Measurements from ENCODE around the gene PEF1. TPM values are rescaled to one million over a fixed set of nuclear protein-coding genes. Genes with fewer than 3 reads are reported as not detected.
A peak's percentile ranks its signal among the peaks of the same experiment; 100 is the strongest.

PEF1 gene
- total RNA-seq, 4 donors from 2014 or later, result 61.5 to 101 (median 92.9) TPM

DNA sequence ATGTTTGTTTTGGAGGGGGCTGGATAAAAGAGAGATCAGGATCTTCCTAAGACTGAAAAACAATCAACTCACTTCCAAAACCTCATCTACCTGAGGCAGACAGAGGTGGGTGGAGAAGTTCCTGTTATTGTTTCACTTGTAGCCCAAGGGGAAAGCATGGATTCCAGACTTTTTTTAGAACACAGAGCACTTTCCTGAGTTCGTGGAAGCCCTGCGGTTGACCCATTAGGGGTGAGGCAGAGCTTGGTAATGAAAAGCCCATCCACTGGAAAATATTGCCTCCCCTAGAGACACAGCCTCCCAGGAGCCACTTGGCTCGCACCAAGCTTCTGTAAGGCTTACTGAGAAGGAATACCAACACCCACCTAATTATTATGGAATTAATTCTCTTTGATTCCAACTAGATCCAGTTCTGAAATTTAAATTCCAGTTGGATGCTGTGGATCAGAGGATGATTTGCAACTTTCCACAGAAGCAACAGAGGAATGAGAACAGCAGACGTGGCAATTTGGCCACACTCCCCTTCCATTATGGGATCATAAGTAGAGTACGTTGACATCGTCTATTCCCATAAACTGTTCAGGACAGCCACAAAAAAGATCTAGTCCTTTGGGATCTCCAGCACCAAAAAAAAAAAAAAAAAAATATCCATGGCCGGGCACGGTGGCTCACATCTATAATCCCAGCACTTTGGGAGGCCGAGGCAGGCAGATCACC lies 4.1 kb upstream of the PEF1 start:
- no peak for DNase-seq (ENCODE audit: extremely low spot score)
- Histone ChIP-seq H3K27ac (replicated peaks in 1 of 4) (peak overlapping the region in 2 of 4 donors; percentile 2 to 28), H3K36me3 (peaks cover 0 to 20% (median 7%) of the 10 kb centered on the region in 4 donors)

DNA sequence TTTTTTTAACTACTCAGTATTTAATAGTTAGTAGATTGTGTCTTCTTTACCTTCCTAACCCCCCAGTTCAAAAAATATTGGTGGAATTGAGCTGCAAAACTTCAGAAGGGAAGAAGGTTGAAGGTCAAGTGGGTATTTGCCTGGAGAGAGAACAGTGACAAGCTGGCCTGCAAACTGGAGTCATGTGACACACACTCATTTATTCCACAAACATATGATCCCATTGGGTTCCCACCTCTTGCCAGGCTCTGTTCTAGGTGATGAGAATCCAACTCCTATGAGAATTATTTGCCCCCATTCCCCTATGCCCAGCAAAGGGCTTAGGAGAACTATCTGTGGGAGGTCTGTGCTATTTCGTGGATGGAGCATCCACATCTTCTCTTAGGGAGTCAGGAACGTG lies 3.5 kb upstream of the PEF1 start:
- 66% methylated on average over 2 of the region's 2 CpGs for WGBS
- no peak for TF ChIP-seq EP300 (IDR thresholded peaks at IDR 0.05)
- no peak for TF ChIP-seq POLR2AphosphoS5 (IDR thresholded peaks at IDR 0.05)
- TF ChIP-seq, protein P1, sequence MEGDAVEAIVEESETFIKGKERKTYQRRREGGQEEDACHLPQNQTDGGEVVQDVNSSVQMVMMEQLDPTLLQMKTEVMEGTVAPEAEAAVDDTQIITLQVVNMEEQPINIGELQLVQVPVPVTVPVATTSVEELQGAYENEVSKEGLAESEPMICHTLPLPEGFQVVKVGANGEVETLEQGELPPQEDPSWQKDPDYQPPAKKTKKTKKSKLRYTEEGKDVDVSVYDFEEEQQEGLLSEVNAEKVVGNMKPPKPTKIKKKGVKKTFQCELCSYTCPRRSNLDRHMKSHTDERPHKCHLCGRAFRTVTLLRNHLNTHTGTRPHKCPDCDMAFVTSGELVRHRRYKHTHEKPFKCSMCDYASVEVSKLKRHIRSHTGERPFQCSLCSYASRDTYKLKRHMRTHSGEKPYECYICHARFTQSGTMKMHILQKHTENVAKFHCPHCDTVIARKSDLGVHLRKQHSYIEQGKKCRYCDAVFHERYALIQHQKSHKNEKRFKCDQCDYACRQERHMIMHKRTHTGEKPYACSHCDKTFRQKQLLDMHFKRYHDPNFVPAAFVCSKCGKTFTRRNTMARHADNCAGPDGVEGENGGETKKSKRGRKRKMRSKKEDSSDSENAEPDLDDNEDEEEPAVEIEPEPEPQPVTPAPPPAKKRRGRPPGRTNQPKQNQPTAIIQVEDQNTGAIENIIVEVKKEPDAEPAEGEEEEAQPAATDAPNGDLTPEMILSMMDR (IDR thresholded peaks at IDR 0.05), result no peak
- TF ChIP-seq POLR2A (IDR thresholded peaks at IDR 0.05; ENCODE audit: low read depth), result no peak
- intact Hi-C loops (cut with DNase I), result no loop called here
- no peaks in the 10 kb centered on the region for H3K27me3 ChIP-seq
- peaks cover 31 to 44% (median 37%) of the 10 kb centered on the region in 4 donors for H3K4me1 ChIP-seq
- H3K9me3 ChIP-seq, result no peaks in the 10 kb centered on the region
- no peak overlapping the region for H3K4me3 ChIP-seq
- H3K27ac ChIP-seq (replicated peaks in 1 of 4), result peak overlapping the region in 2 of 4 donors; percentile 2 to 28
- no peak for DNase-seq (ENCODE audit: extremely low spot score)
- peaks cover 0 to 14% (median 4%) of the 10 kb centered on the region in 4 donors for H3K36me3 ChIP-seq

More for the DNA sequence above, 4.1 kb upstream of the PEF1 start:
- Histone ChIP-seq H3K4me3 (no peak overlapping the region), H3K9me3 (no peaks in the 10 kb centered on the region), H3K27me3 (no peaks in the 10 kb centered on the region), H3K4me1 (peaks cover 25 to 38% (median 31%) of the 10 kb centered on the region in 4 donors)
- WGBS, result 67% methylated on average over 9 of the region's 9 CpGs
- intact Hi-C loops (cut with DNase I), result no loop called here
- TF ChIP-seq POLR2AphosphoS5 (IDR thresholded peaks at IDR 0.05) (peak in 1 of 2 donors; percentile 11), EP300 (IDR thresholded peaks at IDR 0.05) (no peak)
- TF ChIP-seq, protein P1 (IDR thresholded peaks at IDR 0.05), result no peak

DNA sequence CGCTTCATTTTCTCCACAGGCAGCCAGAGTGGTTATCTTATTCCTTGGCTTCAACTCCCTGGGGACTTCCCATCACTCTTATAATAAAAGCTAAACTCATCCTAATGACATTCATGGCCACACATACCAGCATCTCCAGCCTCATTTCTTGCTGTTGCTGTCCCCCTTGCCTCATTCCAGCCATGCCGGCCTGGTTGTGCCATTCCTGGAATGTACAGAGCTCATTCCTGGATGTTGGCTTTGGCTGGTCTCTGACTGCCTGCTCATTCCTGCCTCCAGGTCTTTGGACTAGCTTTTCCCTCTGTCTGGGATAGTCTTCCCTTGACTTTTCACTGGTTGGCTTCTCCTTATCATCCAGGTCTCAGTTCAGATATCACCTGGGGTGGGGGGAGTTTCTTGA lies 2.4 kb upstream of the PEF1 start:
- no peaks in the 10 kb centered on the region for H3K27me3 ChIP-seq
- peaks cover 41 to 54% (median 48%) of the 10 kb centered on the region in 4 donors for H3K4me1 ChIP-seq

DNA sequence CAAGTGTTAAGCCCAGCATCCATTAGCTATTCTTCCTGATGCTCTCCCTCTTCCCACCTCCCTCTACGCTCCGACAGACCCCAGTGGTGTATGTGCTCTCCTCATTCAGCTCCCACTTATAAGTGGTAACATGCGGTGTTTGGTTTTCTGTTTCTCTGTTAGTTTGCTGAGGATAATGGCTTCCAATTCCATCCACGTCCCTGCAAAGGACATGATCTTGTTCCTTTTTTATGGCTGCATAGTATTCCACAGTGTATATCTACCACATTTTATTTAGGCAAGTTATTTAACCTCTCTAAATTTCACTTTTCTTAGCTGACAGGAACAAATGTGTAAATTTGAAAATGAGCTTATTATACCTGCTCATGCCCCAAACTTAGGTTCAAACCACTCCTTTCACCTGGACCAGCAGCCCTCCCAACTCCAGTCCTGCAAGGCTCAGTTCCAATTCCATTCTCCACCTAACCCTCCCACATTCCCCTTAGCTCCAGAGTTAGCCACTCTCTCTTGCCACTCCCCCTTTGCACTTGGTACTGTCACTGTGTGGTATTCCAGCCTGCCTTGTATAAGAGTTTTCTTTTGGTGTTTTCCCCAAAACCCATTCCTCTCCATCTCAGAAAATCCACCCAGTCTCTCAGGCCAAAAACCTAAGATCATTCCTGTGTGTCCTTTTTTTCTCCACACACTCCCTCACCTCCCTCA lies 1.7 kb upstream of the PEF1 start:
- Histone ChIP-seq H3K27me3 (no peaks in the 10 kb centered on the region), H3K36me3 (no peaks in the 10 kb centered on the region), H3K27ac (replicated peaks in 1 of 4) (peak overlapping the region in 1 of 4 donors; percentile 14), H3K9me3 (no peaks in the 10 kb centered on the region), H3K4me1 (peaks cover 44 to 59% (median 52%) of the 10 kb centered on the region in 4 donors), H3K4me3 (no peak overlapping the region)
- WGBS, result 96% methylated on average over 4 of the region's 4 CpGs
- DNase-seq (ENCODE audit: extremely low spot score), result no peak
- no peak for TF ChIP-seq EP300 (IDR thresholded peaks at IDR 0.05)
- TF ChIP-seq, protein P1 (IDR thresholded peaks at IDR 0.05), result no peak
- no peak for TF ChIP-seq POLR2A (IDR thresholded peaks at IDR 0.05; ENCODE audit: low read depth)
- TF ChIP-seq POLR2AphosphoS5 (IDR thresholded peaks at IDR 0.05), result no peak
- intact Hi-C loops (cut with DNase I), result no loop called here

More for the DNA sequence above, 2.4 kb upstream of the PEF1 start:
- Histone ChIP-seq H3K4me3 (no peak overlapping the region), H3K9me3 (no peaks in the 10 kb centered on the region), H3K36me3 (peaks cover 0 to 4% (median 0%) of the 10 kb centered on the region in 4 donors), H3K27ac (replicated peaks in 1 of 4) (peak overlapping the region in 2 of 4 donors; percentile 9 to 14)
- 64% methylated on average over 2 of the region's 2 CpGs for WGBS
- TF ChIP-seq POLR2AphosphoS5 (IDR thresholded peaks at IDR 0.05) (no peak), POLR2A (IDR thresholded peaks at IDR 0.05; ENCODE audit: low read depth) (no peak), EP300 (IDR thresholded peaks at IDR 0.05) (no peak)
- TF ChIP-seq, protein P1 (IDR thresholded peaks at IDR 0.05), result no peak
- intact Hi-C loops (cut with DNase I), result no loop called here
- DNase-seq (ENCODE audit: extremely low spot score), result no peak
